HL-60 (cell line): ENCODE data around the gene LYRM2.
A peak's percentile ranks its signal among the peaks of the same experiment; 100 is the strongest.

Source experiments
- CTCF ChIP-seq: IDR thresholded peaks from one replicate; pipeline ENCODE4 v1.5.1; 2011; ENCODE audit warnings: low read length, control low read depth, inconsistent platforms; ENCODE audit not compliant: insufficient read depth
- POLR2AphosphoS5 ChIP-seq: IDR thresholded peaks from 2 replicates; pipeline ENCODE4 v1.6.1; 2012; ENCODE audit warnings: low read depth
- TF ChIP-seq, protein P1 (sequence below): IDR thresholded peaks from 2 replicates; pipeline ENCODE4 v1.6.1; 2012; ENCODE audit warnings: low read depth; ENCODE audit not compliant: insufficient replicate concordance

GRCh38 chr6:89559487-89559886 is 79.1 kb downstream of the LYRM2 start:
- TF ChIP-seq CTCF (no peak), POLR2AphosphoS5 (no peak)
- TF ChIP-seq, protein P1, sequence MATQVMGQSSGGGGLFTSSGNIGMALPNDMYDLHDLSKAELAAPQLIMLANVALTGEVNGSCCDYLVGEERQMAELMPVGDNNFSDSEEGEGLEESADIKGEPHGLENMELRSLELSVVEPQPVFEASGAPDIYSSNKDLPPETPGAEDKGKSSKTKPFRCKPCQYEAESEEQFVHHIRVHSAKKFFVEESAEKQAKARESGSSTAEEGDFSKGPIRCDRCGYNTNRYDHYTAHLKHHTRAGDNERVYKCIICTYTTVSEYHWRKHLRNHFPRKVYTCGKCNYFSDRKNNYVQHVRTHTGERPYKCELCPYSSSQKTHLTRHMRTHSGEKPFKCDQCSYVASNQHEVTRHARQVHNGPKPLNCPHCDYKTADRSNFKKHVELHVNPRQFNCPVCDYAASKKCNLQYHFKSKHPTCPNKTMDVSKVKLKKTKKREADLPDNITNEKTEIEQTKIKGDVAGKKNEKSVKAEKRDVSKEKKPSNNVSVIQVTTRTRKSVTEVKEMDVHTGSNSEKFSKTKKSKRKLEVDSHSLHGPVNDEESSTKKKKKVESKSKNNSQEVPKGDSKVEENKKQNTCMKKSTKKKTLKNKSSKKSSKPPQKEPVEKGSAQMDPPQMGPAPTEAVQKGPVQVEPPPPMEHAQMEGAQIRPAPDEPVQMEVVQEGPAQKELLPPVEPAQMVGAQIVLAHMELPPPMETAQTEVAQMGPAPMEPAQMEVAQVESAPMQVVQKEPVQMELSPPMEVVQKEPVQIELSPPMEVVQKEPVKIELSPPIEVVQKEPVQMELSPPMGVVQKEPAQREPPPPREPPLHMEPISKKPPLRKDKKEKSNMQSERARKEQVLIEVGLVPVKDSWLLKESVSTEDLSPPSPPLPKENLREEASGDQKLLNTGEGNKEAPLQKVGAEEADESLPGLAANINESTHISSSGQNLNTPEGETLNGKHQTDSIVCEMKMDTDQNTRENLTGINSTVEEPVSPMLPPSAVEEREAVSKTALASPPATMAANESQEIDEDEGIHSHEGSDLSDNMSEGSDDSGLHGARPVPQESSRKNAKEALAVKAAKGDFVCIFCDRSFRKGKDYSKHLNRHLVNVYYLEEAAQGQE = peak; percentile 95
